Ovary (tissue), 9 donors: ENCODE results near the gene RPSA. TPM values are rescaled to one million over a fixed set of nuclear protein-coding genes. Genes with fewer than 3 reads are reported as not detected.

ENCODE experiments used
- DNase-seq, 5 donors: peaks; one replicate each; pipeline ENCODE4 v3.0.0-alpha.2; 2019 to 2020
- H3K27ac ChIP-seq, 2 donors: fragments of 200-600 bp; one replicate each; pipeline versions ENCODE4 v1.5.1 to v1.8.0; 2019 to 2022
- H3K27me3 ChIP-seq: fragments of 200-600 bp; one replicate; pipeline ENCODE4 v1.8.0; 2022
- H3K36me3 ChIP-seq: fragments of 200-600 bp; sonication (generic); one replicate; pipeline ENCODE4 v1.5.1; 2019
- H3K4me1 ChIP-seq: one replicate; pipeline ENCODE4 v1.8.1; 2013; ENCODE audit warnings: mild to moderate bottlenecking, moderate library complexity; ENCODE audit not compliant: insufficient read depth
- H3K4me3 ChIP-seq: fragments of 200-600 bp; sonication (generic); one replicate; pipeline ENCODE4 v1.5.1; 2017
- H3K9me3 ChIP-seq, 2 donors: fragments of 200-600 bp in 1 of 2; sonication (generic) in 1 of 2; one replicate each; pipeline versions ENCODE4 v1.5.1 to v1.8.1; 2013 to 2019; ENCODE audit warnings: mild to moderate bottlenecking in 1 of 2, moderate library complexity in 1 of 2
- EP300 ChIP-seq: sonication (generic); formaldehyde crosslinking; IDR thresholded peaks from one replicate; pipeline ENCODE4 v1.6.1; 2017; ENCODE audit warnings: antibody characterized with exemption
- POLR2A ChIP-seq: fragments of 450-650 bp; IDR thresholded peaks from one replicate; pipeline ENCODE4 v1.6.1; 2017; ENCODE audit warnings: antibody characterized with exemption, mild to moderate bottlenecking, moderate library complexity
- WGBS, 3 donors: extraction: QIAGEN DNeasy Blood & Tissue Kit in 1 of 3; methylation state at CpG; one replicate each; pipeline versions ENCODE4 v1.1.5 to v1.1.7; 2013 to 2017; 5-methylcytosine and 5-hydroxymethylcytosine counted together
- intact Hi-C, 4 donors: fragments of 100-400 bp; cut with DNase I; formaldehyde crosslinking; loops; one replicate each; pipeline versions ENCODE4 v1.11.0 to v1.15.1; 2022 to 2023
- polyA plus RNA-seq, 2 donors: library from polyadenylated mRNA; stranded (reverse); fragments of 200-250 nt in 1 of 2; fragments of 350-450 nt in 1 of 2; fragmentation: Illumina TruSeq in 1 of 2; extraction: RNeasy Lipid Tissue Mini Kit (QIAGEN cat#74804) in 1 of 2; gene quantifications; one replicate each; pipeline ENCODE4 v1.2.3, GENCODE V29; 2013 to 2014
- total RNA-seq, 7 donors: library from RNA; depleted of rRNA in 2 of 7; stranded (reverse); fragments of >200 nt in 2 of 7; fragmentation: NEBNext Ultra II Directional in 3 of 7; extraction: Animal tissue kit (Norgen Biotek cat#: 25700) in 3 of 7; gene quantifications; one replicate each; pipeline versions ENCODE4 v1.1.0 to v1.2.4, GENCODE V29; 2016 to 2023
- TF ChIP-seq, protein P1 (sequence below), 3 donors: fragments of 450-650 bp in 2 of 3; fragments of 200-600 bp in 1 of 3; IDR thresholded peaks; one replicate each; pipeline versions ENCODE4 v1.5.1 to v1.8.0; 2016 to 2022; ENCODE audit warnings: antibody characterized with exemption in 3 of 3, mild to moderate bottlenecking in 1 of 3
- donor health status: DM: no; HTN: no; CAD: no; lungs with moderate emphysema.
- donor health status: DM: no; HTN: no; CAD: no.
- donor health status: Bipolar disorder and iron deficiency.
- donor health status: DM: yes; HTN: yes; CAD: no.
- donor health status: DM: no; HTN: no; CAD: no.
- donor health status: DM: yes; HTN: yes; CAD: no.

Gene RPSA
- total and polyA plus RNA-seq, 9 donors: 1,337 to 2,779 (median 1,695) TPM

GRCh38 chr3:39378957-39379777, 27.4 kb upstream of the RPSA start:
- intact Hi-C loops: no loop called here
- Histone ChIP-seq H3K4me1 (no peaks in the 10 kb centered on the region), H3K4me3 (no peak overlapping the region), H3K9me3 (no peaks in the 10 kb centered on the region), H3K27me3 (no peaks in the 10 kb centered on the region), H3K36me3 (no peaks in the 10 kb centered on the region), H3K27ac (no peak overlapping the region)
- DNase-seq: no peak
- TF ChIP-seq POLR2A (no peak), EP300 (no peak)
- TF ChIP-seq, protein P1, sequence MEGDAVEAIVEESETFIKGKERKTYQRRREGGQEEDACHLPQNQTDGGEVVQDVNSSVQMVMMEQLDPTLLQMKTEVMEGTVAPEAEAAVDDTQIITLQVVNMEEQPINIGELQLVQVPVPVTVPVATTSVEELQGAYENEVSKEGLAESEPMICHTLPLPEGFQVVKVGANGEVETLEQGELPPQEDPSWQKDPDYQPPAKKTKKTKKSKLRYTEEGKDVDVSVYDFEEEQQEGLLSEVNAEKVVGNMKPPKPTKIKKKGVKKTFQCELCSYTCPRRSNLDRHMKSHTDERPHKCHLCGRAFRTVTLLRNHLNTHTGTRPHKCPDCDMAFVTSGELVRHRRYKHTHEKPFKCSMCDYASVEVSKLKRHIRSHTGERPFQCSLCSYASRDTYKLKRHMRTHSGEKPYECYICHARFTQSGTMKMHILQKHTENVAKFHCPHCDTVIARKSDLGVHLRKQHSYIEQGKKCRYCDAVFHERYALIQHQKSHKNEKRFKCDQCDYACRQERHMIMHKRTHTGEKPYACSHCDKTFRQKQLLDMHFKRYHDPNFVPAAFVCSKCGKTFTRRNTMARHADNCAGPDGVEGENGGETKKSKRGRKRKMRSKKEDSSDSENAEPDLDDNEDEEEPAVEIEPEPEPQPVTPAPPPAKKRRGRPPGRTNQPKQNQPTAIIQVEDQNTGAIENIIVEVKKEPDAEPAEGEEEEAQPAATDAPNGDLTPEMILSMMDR (IDR thresholded peaks at IDR 0.05): no peak
- WGBS, 3 donors: 93 to 94% (median 94%) methylated on average over 10 of the region's 10 CpGs

GRCh38 chr3:39379778-39380155, 26.8 kb upstream of the RPSA start:
- Histone ChIP-seq H3K4me1 (peaks cover 1% of the 10 kb centered on the region), H3K36me3 (no peaks in the 10 kb centered on the region), H3K27ac (no peak overlapping the region), H3K27me3 (no peaks in the 10 kb centered on the region), H3K9me3 (no peaks in the 10 kb centered on the region), H3K4me3 (no peak overlapping the region)
- intact Hi-C loops: loop anchor here in 1 of 4 donors (10.0 kb wide), 1 partner anchor 935 kb away; no protein-coding TSS in a partner anchor
- WGBS, 3 donors: 86 to 94% (median 87%) methylated on average over 5 of the region's 5 CpGs
- TF ChIP-seq EP300 (no peak), POLR2A (no peak)
- TF ChIP-seq, protein P1 (IDR thresholded peaks at IDR 0.05): no peak
- DNase-seq: no peak

- Histone ChIP-seq H3K36me3 (no peaks in the 10 kb centered on the region), H3K4me1 (peaks cover 7% of the 10 kb centered on the region), H3K27ac (no peak overlapping the region), H3K27me3 (no peaks in the 10 kb centered on the region), H3K4me3 (no peak overlapping the region), H3K9me3 (no peaks in the 10 kb centered on the region)
- TF ChIP-seq, protein P1 (IDR thresholded peaks at IDR 0.05): no peak
- TF ChIP-seq POLR2A (no peak), EP300 (no peak)
- no peak for DNase-seq
- intact Hi-C loops: loop anchor here in 1 of 4 donors (10.0 kb wide), 1 partner anchor 937 kb away; no protein-coding TSS in a partner anchor
- WGBS, 3 donors: 91 to 95% (median 95%) methylated on average over 3 of the region's 3 CpGs
Measured at GRCh38 chr3:39381432-39381831, 25.1 kb upstream of the RPSA start.

DNA sequence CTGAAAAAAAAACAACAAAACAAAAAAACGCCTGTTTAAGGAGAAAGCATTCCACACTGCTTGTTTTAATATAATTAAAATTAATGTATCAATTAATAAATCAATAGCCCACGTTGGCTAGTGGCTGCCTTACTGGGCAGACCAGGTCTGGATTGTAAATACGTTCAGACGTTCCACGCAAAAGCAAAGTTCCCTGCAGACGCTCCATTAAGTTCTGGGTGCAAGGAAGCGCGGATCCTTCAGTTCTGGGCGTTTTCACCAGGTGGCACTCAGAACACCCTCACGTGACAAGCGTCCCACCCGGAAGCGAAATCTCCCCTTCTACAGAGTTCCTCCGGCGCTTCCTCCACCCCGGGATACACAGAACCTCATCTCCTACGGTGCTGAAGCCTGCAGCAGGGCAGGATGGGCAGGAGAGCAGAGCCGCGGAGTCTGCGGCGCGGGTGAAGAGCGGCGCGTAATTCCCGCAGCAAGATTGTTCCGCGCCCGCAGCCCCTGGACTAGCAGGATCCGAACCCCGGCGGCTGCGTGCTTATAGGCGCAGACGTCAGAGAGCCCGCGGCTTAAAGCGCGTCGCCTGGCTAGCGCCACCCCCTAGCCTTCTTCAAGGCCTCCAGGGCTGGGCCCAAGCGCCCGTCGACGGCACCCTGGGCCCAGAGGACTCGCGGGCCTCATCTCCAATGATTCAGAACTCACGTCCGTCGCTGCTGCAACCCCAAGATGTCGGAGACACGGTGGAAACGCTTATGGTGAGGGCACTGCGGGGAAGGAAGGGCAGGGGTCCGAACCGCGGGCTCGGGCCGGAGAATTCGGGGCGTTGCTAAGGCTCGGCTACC, 23.3 kb upstream of the RPSA start, which contains the start of gene SLC25A38:
Gene SLC25A38, plus strand, starts transcription at position 326 of the 836 bp plus-strand sequence. Its CDS starts 355 bp downstream, at position 681.
- WGBS, 3 donors: 0% methylated on average over 59 to 62 of the region's 62 CpGs
- Histone ChIP-seq H3K27ac (peak within 1 kb of the TSS; percentile 88 to 91), H3K9me3 (no peaks in the 10 kb centered on the region), H3K4me3 (peak within 1 kb of the TSS; percentile 93), H3K4me1 (peaks cover 10% of the 10 kb centered on the region), H3K36me3 (no peaks in the 10 kb centered on the region), H3K27me3 (no peaks in the 10 kb centered on the region)
- DNase-seq: peak; percentile 74 to 82 (median 78)
- TF ChIP-seq POLR2A: peak; percentile 66
- no peak for TF ChIP-seq EP300
- TF ChIP-seq, protein P1 (IDR thresholded peaks at IDR 0.05): peak in 2 of 3 donors; percentile 28 to 31
- intact Hi-C loops: loop anchor here in 2 of 4 donors (1.0 to 10.0 kb wide), 2 partner anchors 23 to 938 kb away; partner anchors contain the start of gene RPSA (in 1 of the 2)
